Psoas muscle (tissue), 8 donors: ENCODE results near the gene CREB3. TPM values are rescaled to one million over a fixed set of nuclear protein-coding genes. Genes with fewer than 3 reads are reported as not detected.

ENCODE experiments used
- ATAC-seq, 4 donors: fragments of 200-7000 bp; cut with Tn5 transposase; one replicate each; pipeline ENCODE4 v1.9.1; 2020; ENCODE audit warnings: moderate library complexity in 3 of 4, mild to moderate bottlenecking in 2 of 4
- DNase-seq, 2 donors: peaks; one replicate each; pipeline ENCODE4 v3.0.0-alpha.2; 2020
- H3K27ac ChIP-seq: fragments of 200-600 bp; one replicate; pipeline ENCODE4 v1.8.0; 2022
- H3K27me3 ChIP-seq, 3 donors: fragments of 200-600 bp in 1 of 3; one replicate each; pipeline versions ENCODE4 v1.6.1 to v1.8.0; 2013 to 2022; ENCODE audit warnings: low read length in 2 of 3, mild to moderate bottlenecking in 2 of 3, moderate library complexity in 1 of 3; ENCODE audit not compliant: insufficient read depth in 3 of 3
- H3K36me3 ChIP-seq, 2 donors: fragments of 200-600 bp in 1 of 2; one replicate each; pipeline versions ENCODE4 v1.6.1 to v1.8.0; 2013 to 2022; ENCODE audit warnings: low read depth in 1 of 2, mild to moderate bottlenecking in 1 of 2, moderate library complexity in 1 of 2; ENCODE audit not compliant: insufficient read depth in 1 of 2
- H3K4me1 ChIP-seq: fragments of 200-600 bp; one replicate; pipeline ENCODE4 v1.8.0; 2022
- H3K4me3 ChIP-seq: fragments of 200-600 bp; one replicate; pipeline ENCODE4 v1.8.0; 2022; ENCODE audit warnings: mild to moderate bottlenecking
- H3K9me3 ChIP-seq: fragments of 200-600 bp; one replicate; pipeline ENCODE4 v1.8.0; 2022
- CTCF ChIP-seq: fragments of 200-600 bp; IDR thresholded peaks from one replicate; pipeline ENCODE4 v1.8.0; 2022; ENCODE audit warnings: antibody characterized with exemption
- WGBS, 3 donors: extraction: QIAGEN DNeasy Blood & Tissue Kit; methylation state at CpG; one replicate each; pipeline versions ENCODE4 v1.1.6 to v1.1.7; 2013; 5-methylcytosine and 5-hydroxymethylcytosine counted together
- intact Hi-C, 2 donors: fragments of 100-400 bp; cut with DNase I; formaldehyde crosslinking; loops; one replicate each; pipeline versions ENCODE4 v1.11.0 to v1.14.2; 2022
- polyA plus RNA-seq, 3 donors: library from polyadenylated mRNA; stranded (reverse); fragments of 200-250 nt; gene quantifications; one replicate each; pipeline ENCODE4 v1.2.3, GENCODE V29; 2013
- total RNA-seq, 4 donors: library from RNA; stranded (reverse); fragmentation: NEBNext Ultra II Directional in 2 of 4; extraction: Animal tissue kit (Norgen Biotek cat#: 25700) in 2 of 4; gene quantifications; one replicate each; pipeline versions ENCODE4 v1.2.1 to v1.2.4, GENCODE V29; 2021 to 2023
- donor health status: healthy with polysubstance abuse.
- donor health status: DM: no; HTN: no; CAD: no; lungs with moderate emphysema.
- donor health status: Bipolar disorder and iron deficiency.
- donor health status: healthy.
- donor health status: DM: yes; HTN: yes; CAD: no.
- donor health status: DM: no; HTN: no; CAD: no.
- donor health status: DM: no; HTN: no; CAD: no.
- donor health status: DM: yes; HTN: yes; CAD: no.

The CREB3 gene
- total and polyA plus RNA-seq, 7 donors, result 16.1 to 55.1 (median 21.3) TPM

GRCh38 chr9:35686222-35687203 lies 46.0 kb upstream of the CREB3 start:
- WGBS, 3 donors, result 23 to 36% (median 25%) methylated on average over 11 of the region's 11 CpGs
- intact Hi-C loops, result no loop called here
- Histone ChIP-seq H3K9me3 (no peaks in the 10 kb centered on the region), H3K4me1 (peaks cover 31% of the 10 kb centered on the region), H3K4me3 (peak overlapping the region; percentile 100), H3K27me3 (no peaks in the 10 kb centered on the region), H3K36me3 (peaks cover 0 to 52% of the 10 kb centered on the region in 2 donors), H3K27ac (peak overlapping the region; percentile 100)
- no peak for TF ChIP-seq CTCF
- ATAC-seq (peak; percentile 8 to 32 (median 18)), DNase-seq (no peak)

GRCh38 chr9:35687306-35687705 lies 45.2 kb upstream of the CREB3 start:
- no peaks in the 10 kb centered on the region for H3K27me3 ChIP-seq
- DNase-seq, result no peak
- H3K4me3 ChIP-seq, result peak overlapping the region; percentile 100
- no peaks in the 10 kb centered on the region for H3K9me3 ChIP-seq
- intact Hi-C loops, result no loop called here
- H3K36me3 ChIP-seq, result peaks cover 0 to 52% of the 10 kb centered on the region in 2 donors
- TF ChIP-seq CTCF, result no peak
- H3K4me1 ChIP-seq, result peaks cover 36% of the 10 kb centered on the region
- peak overlapping the region; percentile 100 for H3K27ac ChIP-seq
- 29 to 32% (median 31%) methylated on average over 2 of the region's 2 CpGs for WGBS, 3 donors
- ATAC-seq, result peak in 2 of 4 donors; percentile 2 to 3

- Histone ChIP-seq H3K4me3 (peak overlapping the region; percentile 100), H3K27me3 (no peaks in the 10 kb centered on the region), H3K27ac (peak overlapping the region; percentile 100), H3K9me3 (no peaks in the 10 kb centered on the region), H3K36me3 (peaks cover 0 to 45% of the 10 kb centered on the region in 2 donors), H3K4me1 (peaks cover 36% of the 10 kb centered on the region)
- WGBS, 3 donors, result 16 to 29% (median 25%) methylated on average over 2 of the region's 2 CpGs
- intact Hi-C loops, result no loop called here
- ATAC-seq, result peak; percentile 38 to 53 (median 48)
- TF ChIP-seq CTCF, result no peak
- peak; percentile 58 to 87 for DNase-seq
Measured at GRCh38 chr9:35687972-35688557, 44.4 kb upstream of the CREB3 start.

GRCh38 chr9:35688558-35689541 lies 43.6 kb upstream of the CREB3 start:
- Histone ChIP-seq H3K9me3 (no peaks in the 10 kb centered on the region), H3K4me1 (peaks cover 29% of the 10 kb centered on the region), H3K4me3 (peak overlapping the region; percentile 100), H3K27ac (peak overlapping the region; percentile 100), H3K36me3 (peaks cover 0 to 37% of the 10 kb centered on the region in 2 donors), H3K27me3 (no peaks in the 10 kb centered on the region)
- intact Hi-C loops, result no loop called here
- no peak for TF ChIP-seq CTCF
- DNase-seq (peak in 1 of 2 donors; percentile 66), ATAC-seq (peak; percentile 15 to 48 (median 26))
- WGBS, 3 donors, result 19 to 31% (median 22%) methylated on average over 12 of the region's 12 CpGs
